HepG2 (cell line): ENCODE measurements around the gene LRRC3B.

ENCODE experiments used
- BRD4 ChIP-seq: sonication (generic); formaldehyde crosslinking; IDR thresholded peaks from 2 replicates; pipeline ENCODE4 v1.4.0; 2020; ENCODE audit warnings: missing genetic modification reagents
- CTCF ChIP-seq: sonication (generic); formaldehyde crosslinking; IDR thresholded peaks from 2 replicates; pipeline ENCODE4 v1.5.0; 2020; ENCODE audit warnings: mild to moderate bottlenecking, missing genetic modification reagents, moderate library complexity
- IKZF5 ChIP-seq: IDR thresholded peaks from 2 replicates; pipeline ENCODE4 v1.6.1; 2018; ENCODE audit warnings: missing genetic modification reagents, mild to moderate bottlenecking, missing compliant biosample characterization
- JUN ChIP-seq: sonication (generic); formaldehyde crosslinking; IDR thresholded peaks from 2 replicates; pipeline ENCODE4 v1.4.0; 2020; ENCODE audit warnings: mild to moderate bottlenecking, missing genetic modification reagents
- KLF15 ChIP-seq: sonication (generic); formaldehyde crosslinking; IDR thresholded peaks from 2 replicates; pipeline ENCODE4 v1.8.1; 2023; ENCODE audit warnings: borderline replicate concordance, mild to moderate bottlenecking, inconsistent platforms, missing genetic modification reagents, mixed read lengths
- KLF6 ChIP-seq: IDR thresholded peaks from 2 replicates; pipeline ENCODE4 v1.8.0; 2016; ENCODE audit warnings: missing biosample characterization, missing genetic modification reagents
- MAX ChIP-seq: IDR thresholded peaks from 2 replicates; pipeline ENCODE4 v1.6.1; 2012; ENCODE audit warnings: inconsistent platforms
- NCOA2 ChIP-seq: sonication (generic); formaldehyde crosslinking; IDR thresholded peaks from 2 replicates; pipeline ENCODE4 v1.8.0; 2022; ENCODE audit warnings: inconsistent platforms
- NR2F2 ChIP-seq: IDR thresholded peaks from 2 replicates; pipeline ENCODE4 v1.6.1; 2012; ENCODE audit warnings: low read depth, inconsistent platforms, borderline replicate concordance
- POLR2A ChIP-seq, 2 experiments: IDR thresholded peaks; 2 replicates each; pipeline ENCODE4 v1.6.1; 2011; ENCODE audit warnings: low read depth in 2 of 2, low read length in 2 of 2, mild to moderate bottlenecking in 1 of 2, moderate library complexity in 1 of 2; ENCODE audit not compliant: insufficient read depth in 1 of 2
- ZBTB40 ChIP-seq, 2 experiments: fragments of 450-650 bp in 1 of 2; sonication (generic) in 1 of 2; formaldehyde crosslinking in 1 of 2; IDR thresholded peaks; 2 replicates each; pipeline versions ENCODE4 v1.6.1 to v1.8.0; 2016 to 2022; ENCODE audit warnings: antibody characterized with exemption in 1 of 2, mild to moderate bottlenecking in 1 of 2, missing genetic modification reagents in 1 of 2
- ZNF160 ChIP-seq: sonication (generic); formaldehyde crosslinking; IDR thresholded peaks from 2 replicates; pipeline ENCODE4 v1.8.0; 2022; ENCODE audit warnings: mild to moderate bottlenecking, inconsistent platforms, missing genetic modification reagents
- ZNF274 ChIP-seq: sonication (generic); formaldehyde crosslinking; IDR thresholded peaks from 2 replicates; pipeline ENCODE4 v1.5.1; 2020; ENCODE audit warnings: mild to moderate bottlenecking, missing genetic modification reagents
- ZNF670 ChIP-seq: sonication (generic); formaldehyde crosslinking; IDR thresholded peaks from 2 replicates; pipeline ENCODE4 v1.8.0; 2022; ENCODE audit warnings: mild to moderate bottlenecking, missing genetic modification reagents, borderline replicate concordance

GRCh38 chr3:26648461-26648860 is 25.9 kb downstream of the LRRC3B start:
- TF ChIP-seq NR2F2, result no peak
- no peak for TF ChIP-seq POLR2A (IDR thresholded peaks at IDR 0.05; ENCODE audit: insufficient read depth in 1 of 2, low read depth in 2 of 2, low read length in 2 of 2)
- TF ChIP-seq IKZF5 (CRISPR knock-in tag), result no peak
- TF ChIP-seq CTCF (CRISPR knock-in tag), result no peak
- no peak for TF ChIP-seq ZNF670 (CRISPR knock-in tag)
- no peak for TF ChIP-seq KLF15 (CRISPR knock-in tag)
- TF ChIP-seq BRD4, result no peak
- TF ChIP-seq ZBTB40 (IDR thresholded peaks at IDR 0.05), result no peak
- no peak for TF ChIP-seq ZBTB40 (CRISPR knock-in tag; IDR thresholded peaks at IDR 0.05)
- no peak for TF ChIP-seq MAX
- no peak for TF ChIP-seq KLF6 (CRISPR knock-in tag)
- TF ChIP-seq ZNF274 (CRISPR knock-in tag), result no peak
- TF ChIP-seq JUN, result no peak
- TF ChIP-seq ZNF160 (CRISPR knock-in tag), result no peak
- TF ChIP-seq NCOA2 (CRISPR knock-in tag), result no peak
